Thyroid gland (tissue), 4 donors: ENCODE data around the gene RAB38. TPM values are rescaled to one million over a fixed set of nuclear protein-coding genes. Genes with fewer than 3 reads are reported as not detected.
A peak's percentile ranks its signal among the peaks of the same experiment; 100 is the strongest.

Experiments
- DNase-seq, 2 donors: peaks; one replicate each; pipeline ENCODE4 v3.0.0-alpha.2; 2019
- H3K27ac ChIP-seq, 3 donors: fragments of 200-600 bp; sonication (generic); 1 replicate in 2 of 3; 2 replicates in 1 of 3; pipeline ENCODE4 v1.5.1; 2016 to 2019; ENCODE audit warnings: mild to moderate bottlenecking in 1 of 3, moderate library complexity in 1 of 3
- H3K27me3 ChIP-seq: fragments of 200-600 bp; sonication (generic); one replicate; pipeline ENCODE4 v1.5.1; 2019
- H3K36me3 ChIP-seq, 2 donors: fragments of 200-600 bp; sonication (generic); one replicate each; pipeline ENCODE4 v1.5.1; 2016 to 2019
- H3K4me1 ChIP-seq, 2 donors: fragments of 200-600 bp; sonication (generic); one replicate each; pipeline ENCODE4 v1.5.1; 2017 to 2019
- H3K4me3 ChIP-seq, 3 donors: fragments of 200-600 bp; sonication (generic); replicated peaks in 1 of 3; 1 replicate in 2 of 3; 2 replicates in 1 of 3; pipeline ENCODE4 v1.5.1; 2016; ENCODE audit warnings: mild to moderate bottlenecking in 1 of 3
- H3K9me3 ChIP-seq: fragments of 200-600 bp; sonication (generic); one replicate; pipeline ENCODE4 v1.5.1; 2017
- CTCF ChIP-seq, 6 experiments: fragments of 200-600 bp in 3 of 6; fragments of 450-650 bp in 3 of 6; sonication (generic) in 3 of 6; IDR thresholded peaks; one replicate each; pipeline ENCODE4 v1.5.1; 2016 to 2019; ENCODE audit warnings: antibody characterized with exemption in 6 of 6, mild to moderate bottlenecking in 2 of 6, inconsistent platforms in 1 of 6, moderate library complexity in 1 of 6
- POLR2A ChIP-seq, 2 donors: fragments of 450-650 bp; IDR thresholded peaks; one replicate each; pipeline ENCODE4 v1.6.1; 2017; ENCODE audit warnings: antibody characterized with exemption in 2 of 2, mild to moderate bottlenecking in 2 of 2, moderate library complexity in 1 of 2
- WGBS, 2 donors: methylation state at CpG; one replicate each; pipeline ENCODE4 v1.1.5; 2017; 5-methylcytosine and 5-hydroxymethylcytosine counted together
- intact Hi-C: fragments of 100-400 bp; cut with DNase I; formaldehyde crosslinking; loops from one replicate; pipeline ENCODE4 v1.15.1; 2023
- total RNA-seq, 4 donors: library from RNA; depleted of rRNA; stranded (reverse); fragments of >200 nt; gene quantifications; one replicate each; pipeline ENCODE4 v1.2.3, GENCODE V29; 2016

RAB38 gene
- total RNA-seq, 4 donors from 2014 or later = 5.6 to 12.9 (median 9.0) TPM

GRCh38 chr11:88122956-88123355 lies 52.3 kb downstream of the RAB38 start:
- Histone ChIP-seq H3K4me1 (no peaks in the 10 kb centered on the region), H3K27me3 (no peaks in the 10 kb centered on the region), H3K36me3 (no peaks in the 10 kb centered on the region), H3K4me3 (no peak overlapping the region), H3K27ac (no peak overlapping the region), H3K9me3 (no peaks in the 10 kb centered on the region)
- TF ChIP-seq CTCF (IDR thresholded peaks at IDR 0.05) (no peak), POLR2A (IDR thresholded peaks at IDR 0.05) (no peak)
- WGBS, 2 donors = 86 to 90% methylated on average over 4 of the region's 4 CpGs
- intact Hi-C loops = no loop called here
- DNase-seq = no peak

GRCh38 chr11:88119561-88119960 lies 55.7 kb downstream of the RAB38 start:
- Histone ChIP-seq H3K9me3 (no peaks in the 10 kb centered on the region), H3K4me1 (peaks cover 0 to 7% of the 10 kb centered on the region in 2 donors), H3K27ac (no peak overlapping the region), H3K36me3 (no peaks in the 10 kb centered on the region), H3K4me3 (no peak overlapping the region), H3K27me3 (no peaks in the 10 kb centered on the region)
- DNase-seq = no peak
- TF ChIP-seq POLR2A (IDR thresholded peaks at IDR 0.05) (no peak), CTCF (IDR thresholded peaks at IDR 0.05) (no peak)
- WGBS, 2 donors = 79 to 85% methylated on average over 2 of the region's 2 CpGs
- intact Hi-C loops = no loop called here

GRCh38 chr11:88117281-88117858 lies 57.9 kb downstream of the RAB38 start:
- H3K4me1 ChIP-seq = peaks cover 0 to 7% of the 10 kb centered on the region in 2 donors
- no peak overlapping the region for H3K27ac ChIP-seq
- no peak overlapping the region for H3K4me3 ChIP-seq
- intact Hi-C loops = no loop called here
- no peaks in the 10 kb centered on the region for H3K36me3 ChIP-seq
- no peak for DNase-seq
- H3K9me3 ChIP-seq = no peaks in the 10 kb centered on the region
- TF ChIP-seq POLR2A (IDR thresholded peaks at IDR 0.05) = no peak
- no peak for TF ChIP-seq CTCF (IDR thresholded peaks at IDR 0.05)
- 100% methylated on average over 1 of the region's 1 CpG for WGBS, 2 donors
- no peaks in the 10 kb centered on the region for H3K27me3 ChIP-seq

GRCh38 chr11:88115828-88116755 lies 59.2 kb downstream of the RAB38 start:
- Histone ChIP-seq H3K27me3 (no peaks in the 10 kb centered on the region), H3K9me3 (no peaks in the 10 kb centered on the region), H3K27ac (no peak overlapping the region), H3K4me1 (peaks cover 0 to 7% of the 10 kb centered on the region in 2 donors), H3K4me3 (no peak overlapping the region), H3K36me3 (no peaks in the 10 kb centered on the region)
- TF ChIP-seq CTCF (IDR thresholded peaks at IDR 0.05) = no peak
- TF ChIP-seq POLR2A (IDR thresholded peaks at IDR 0.05) = no peak
- DNase-seq = peak; percentile 62 to 66
- intact Hi-C loops = no loop called here
- WGBS, 2 donors = 43 to 44% methylated on average over 6 of the region's 6 CpGs

- Histone ChIP-seq H3K4me3 (no peak overlapping the region), H3K36me3 (no peaks in the 10 kb centered on the region), H3K27ac (no peak overlapping the region), H3K4me1 (peaks cover 0 to 7% of the 10 kb centered on the region in 2 donors), H3K27me3 (no peaks in the 10 kb centered on the region), H3K9me3 (no peaks in the 10 kb centered on the region)
- no peak for TF ChIP-seq POLR2A (IDR thresholded peaks at IDR 0.05)
- TF ChIP-seq CTCF (IDR thresholded peaks at IDR 0.05) = no peak
- no peak for DNase-seq
- 72 to 81% methylated on average over 1 of the region's 1 CpG for WGBS, 2 donors
- intact Hi-C loops = no loop called here
Observed at GRCh38 chr11:88114486-88115045, 60.7 kb downstream of the RAB38 start.
